Fibroblast of villous mesenchyme (primary cell): Measurements from ENCODE around the gene RESF1. TPM values are rescaled to one million over a fixed set of nuclear protein-coding genes. Genes with fewer than 3 reads are reported as not detected.

Experiments
- DNase-seq: peaks from one replicate; pipeline ENCODE4 v3.0.0-alpha.2; 2010; ENCODE audit warnings: low read depth
- H3K4me3 ChIP-seq: 2 replicates; pipeline ENCODE4 v1.5.1; 2011; ENCODE audit warnings: low read depth, mild to moderate bottlenecking, low read length
- total RNA-seq: library from RNA; depleted of rRNA; stranded (reverse); fragments of >200 nt; gene quantifications from 2 replicates; pipeline ENCODE4 v1.2.3, GENCODE V29; 2012
- TF ChIP-seq, protein P1 (sequence below): IDR thresholded peaks from 2 replicates; pipeline ENCODE4 v1.5.1; 2012; ENCODE audit warnings: low read depth, mild to moderate bottlenecking, low read length; ENCODE audit not compliant: insufficient read depth

The RESF1 gene
- total RNA-seq, 1 donor: 28.1 TPM

- DNase-seq: no peak
- no peak overlapping the region for H3K4me3 ChIP-seq
- TF ChIP-seq, protein P1, sequence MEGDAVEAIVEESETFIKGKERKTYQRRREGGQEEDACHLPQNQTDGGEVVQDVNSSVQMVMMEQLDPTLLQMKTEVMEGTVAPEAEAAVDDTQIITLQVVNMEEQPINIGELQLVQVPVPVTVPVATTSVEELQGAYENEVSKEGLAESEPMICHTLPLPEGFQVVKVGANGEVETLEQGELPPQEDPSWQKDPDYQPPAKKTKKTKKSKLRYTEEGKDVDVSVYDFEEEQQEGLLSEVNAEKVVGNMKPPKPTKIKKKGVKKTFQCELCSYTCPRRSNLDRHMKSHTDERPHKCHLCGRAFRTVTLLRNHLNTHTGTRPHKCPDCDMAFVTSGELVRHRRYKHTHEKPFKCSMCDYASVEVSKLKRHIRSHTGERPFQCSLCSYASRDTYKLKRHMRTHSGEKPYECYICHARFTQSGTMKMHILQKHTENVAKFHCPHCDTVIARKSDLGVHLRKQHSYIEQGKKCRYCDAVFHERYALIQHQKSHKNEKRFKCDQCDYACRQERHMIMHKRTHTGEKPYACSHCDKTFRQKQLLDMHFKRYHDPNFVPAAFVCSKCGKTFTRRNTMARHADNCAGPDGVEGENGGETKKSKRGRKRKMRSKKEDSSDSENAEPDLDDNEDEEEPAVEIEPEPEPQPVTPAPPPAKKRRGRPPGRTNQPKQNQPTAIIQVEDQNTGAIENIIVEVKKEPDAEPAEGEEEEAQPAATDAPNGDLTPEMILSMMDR: no peak
These were observed 14.6 kb downstream of the RESF1 start for GRCh38 chr12:31973818-31974217.

- TF ChIP-seq, protein P1: no peak
- DNase-seq: no peak
- H3K4me3 ChIP-seq: no peak overlapping the region
These were observed 15.5 kb downstream of the RESF1 start for GRCh38 chr12:31974673-31975072.

DNA sequence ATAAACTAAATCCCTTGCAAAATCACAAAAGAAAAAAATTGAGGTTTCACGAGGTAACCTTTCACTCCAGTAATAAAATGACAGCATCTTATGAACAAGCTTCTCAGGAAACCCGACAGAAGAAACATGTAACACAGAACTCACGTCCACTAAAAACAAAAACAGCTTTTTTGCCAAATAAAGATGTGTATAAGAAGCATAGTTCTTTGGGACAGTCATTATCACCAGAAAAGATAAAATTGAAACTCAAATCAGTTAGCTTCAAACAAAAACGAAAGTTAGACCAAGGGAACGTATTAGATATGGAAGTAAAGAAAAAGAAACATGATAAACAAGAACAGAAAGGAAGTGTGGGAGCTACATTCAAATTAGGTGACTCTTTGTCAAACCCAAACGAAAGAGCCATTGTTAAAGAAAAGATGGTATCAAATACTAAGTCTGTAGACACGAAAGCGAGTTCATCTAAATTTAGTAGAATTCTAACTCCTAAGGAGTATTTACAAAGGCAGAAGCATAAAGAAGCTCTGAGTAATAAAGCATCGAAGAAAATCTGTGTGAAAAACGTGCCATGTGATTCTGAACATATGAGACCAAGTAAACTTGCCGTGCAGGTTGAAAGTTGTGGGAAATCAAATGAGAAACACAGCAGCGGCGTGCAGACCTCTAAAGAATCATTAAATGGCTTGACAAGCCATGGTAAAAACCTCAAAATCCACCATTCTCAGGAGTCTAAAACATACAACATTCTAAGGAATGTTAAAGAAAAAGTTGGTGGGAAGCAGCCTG is 25.8 kb downstream of the RESF1 start:
- TF ChIP-seq, protein P1: no peak
- H3K4me3 ChIP-seq: no peak overlapping the region
- DNase-seq: no peak

- no peak for DNase-seq
- H3K4me3 ChIP-seq: no peak overlapping the region
- TF ChIP-seq, protein P1: no peak
These were observed 26.6 kb downstream of the RESF1 start for GRCh38 chr12:31985832-31986231.

DNA sequence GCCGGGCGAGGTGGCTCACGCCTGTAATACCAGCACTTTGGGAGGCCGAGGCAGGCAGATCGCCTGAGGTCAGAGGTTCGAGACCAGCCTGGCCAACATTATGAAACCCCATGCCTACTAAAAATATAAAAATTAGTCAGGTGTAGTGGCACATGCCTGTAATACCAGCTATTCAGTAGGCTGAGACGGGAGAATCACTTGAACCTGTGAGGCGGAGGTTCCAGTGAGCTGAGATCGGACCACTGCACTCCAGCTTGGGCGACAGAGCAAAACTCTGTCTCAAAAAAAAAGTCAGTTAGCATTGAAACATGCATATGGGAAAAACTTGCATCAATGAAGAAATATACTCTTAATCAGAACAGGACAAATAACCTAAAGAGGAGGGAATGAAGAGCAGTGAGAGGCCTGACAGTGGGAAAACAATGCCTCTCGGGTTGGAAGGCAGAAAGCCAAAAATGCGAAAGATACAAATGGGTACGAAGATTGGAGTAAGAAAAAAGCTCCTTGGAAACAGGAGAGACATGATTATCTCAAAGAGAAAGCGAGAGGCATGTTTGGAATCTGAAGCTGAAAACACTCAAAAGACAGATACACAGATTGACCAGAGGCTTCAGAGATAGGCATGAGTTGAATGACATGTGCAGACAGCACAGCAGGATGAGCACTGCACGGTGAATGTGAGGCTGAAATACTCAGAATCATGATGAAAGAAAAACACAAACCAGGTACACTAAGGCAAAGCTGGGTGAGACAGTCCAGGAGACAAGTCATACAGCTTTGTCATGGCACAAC is 30.6 kb downstream of the RESF1 start:
- no peak overlapping the region for H3K4me3 ChIP-seq
- TF ChIP-seq, protein P1: no peak
- no peak for DNase-seq

DNA sequence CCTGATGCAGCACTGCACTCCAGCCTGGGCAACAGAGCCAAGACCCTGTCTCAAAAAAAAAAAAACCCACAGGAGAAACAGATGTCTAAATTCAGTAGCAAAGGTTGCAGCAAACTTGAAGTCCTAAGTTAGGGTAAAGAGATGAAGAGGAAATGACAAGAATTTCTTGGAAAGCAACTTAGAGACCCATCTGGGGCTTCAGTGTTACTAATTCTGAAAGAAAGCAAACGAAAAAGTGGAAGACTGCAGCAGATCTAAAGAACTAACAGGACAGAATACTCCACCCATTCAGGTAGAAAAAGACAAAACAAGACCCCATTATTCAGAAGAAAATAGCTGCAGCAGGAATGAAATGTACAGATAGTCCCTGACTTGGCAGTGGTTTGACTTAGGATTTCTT is 31.9 kb downstream of the RESF1 start:
- TF ChIP-seq, protein P1: no peak
- no peak overlapping the region for H3K4me3 ChIP-seq
- DNase-seq: no peak
